ENCODE measurements around the gene PAX1. TPM values are rescaled to one million over a fixed set of nuclear protein-coding genes. Genes with fewer than 3 reads are reported as not detected.

Gene PAX1
- total and polyA plus RNA-seq, 2 of the 8 experiments (the other 6 are each of a cell fraction or from before 2014, with no cell fraction given), result not detected

- H3K9ac ChIP-seq (replicated peaks in 1 of 4; ENCODE audit: extremely low read depth in 1 of 4, low read depth in 3 of 4, low read length in 3 of 4), result no peak overlapping the region
- H3K14ac ChIP-seq (ENCODE audit: insufficient read length), result no peak overlapping the region
- H3K79me1 ChIP-seq (ENCODE audit: low read depth, low read length), result no peaks in the 10 kb centered on the region
- peaks cover 4% of the 10 kb centered on the region for H3K23me2 ChIP-seq (ENCODE audit: low read depth, low read length)
- no peak overlapping the region for H2BK15ac ChIP-seq (ENCODE audit: low read length)
- no peak overlapping the region for H2AFZ ChIP-seq (ENCODE audit: low read length)
- POLR2A ChIA-PET (ENCODE audit: partially characterized antibody), result interaction anchor here (0.8 kb wide), 1 partner anchor 8 kb away, joined by 3 read pairs; no protein-coding TSS in a partner anchor
- H3K56ac ChIP-seq (replicated peaks; ENCODE audit: insufficient read length, low read depth, low read length), result no peak overlapping the region
- no peak overlapping the region for H2BK120ac ChIP-seq (replicated peaks; ENCODE audit: low read depth, low read length)
- no peaks in the 10 kb centered on the region; a peak in 1 of 4 replicates for H3K9me3 ChIP-seq (ENCODE audit: insufficient read depth in 2 of 2, low read depth in 1 of 2, low read length in 1 of 2)
- DNase-seq (ENCODE audit: low read depth in 1 of 2, low spot score in 2 of 2), result no peak
- H2AK5ac ChIP-seq (ENCODE audit: low read depth, low read length), result no peak overlapping the region
- H3K18ac ChIP-seq (ENCODE audit: extremely low read depth, low read length), result peak overlapping the region; percentile 32; the same call in 1 of the 2 replicates
- no peak overlapping the region for H3K27ac ChIP-seq (ENCODE audit: low read depth, low read length)
- peaks cover 0 to 11% (median 0%) of the 10 kb centered on the region in 4 experiments; a peak in 1 of 8 replicates for H3K36me3 ChIP-seq (ENCODE audit: control insufficient read depth in 2 of 4, insufficient read depth in 4 of 4, low read length in 3 of 4)
- no peak overlapping the region for H2BK5ac ChIP-seq (ENCODE audit: low read depth, low read length)
- H3K4me2 ChIP-seq (ENCODE audit: insufficient read depth in 1 of 2, low read depth in 2 of 2, low read length in 2 of 2), result peak overlapping the region; percentile 5 to 44; a peak in 3 of 4 replicates
- H4K5ac ChIP-seq (ENCODE audit: insufficient read length, low read depth, low read length), result no peak overlapping the region
- H4K20me1 ChIP-seq (replicated peaks in 1 of 2; ENCODE audit: control insufficient read depth in 1 of 2, insufficient read depth in 2 of 2, low read length in 2 of 2), result peaks cover 32 to 56% of the 10 kb centered on the region in 2 experiments
- H3K27me3 ChIP-seq (replicated peaks in 1 of 4; ENCODE audit: control insufficient read depth in 3 of 4, extremely low read depth in 1 of 4, insufficient read depth in 3 of 4, low read length in 3 of 4), result peaks cover 93 to 100% (median 99%) of the 10 kb centered on the region in 4 experiments
- H4K8ac ChIP-seq (ENCODE audit: extremely low read depth, insufficient read depth, low read length), result peak overlapping the region; percentile 73
- H3K4me3 ChIP-seq (ENCODE audit: extremely low read depth in 1 of 4, insufficient read depth in 2 of 4, low read depth in 3 of 4, low read length in 4 of 4), result peak overlapping the region in 3 of 4 experiments; percentile 2 to 41 (median 14); a peak in 3 of 8 replicates
- FAIRE-seq, result no peak
- CTCF ChIA-PET (ENCODE audit: partially characterized antibody), result interaction anchor here (0.6 to 3.2 kb wide), 15 partner anchors 8 to 597 kb away, joined by 3 to 12 read pairs (median 3); no protein-coding TSS in a partner anchor
- peak overlapping the region; percentile 69 for H3K4ac ChIP-seq (replicated peaks; ENCODE audit: insufficient read length, low read depth, low read length)
- peak overlapping the region; percentile 75; the same call in 1 of the 2 replicates for H2BK12ac ChIP-seq (ENCODE audit: low read depth, low read length)
- H3K4me1 ChIP-seq (replicated peaks in 1 of 4; ENCODE audit: control insufficient read depth in 3 of 4, insufficient read depth in 4 of 4, low read length in 3 of 4), result peaks cover 0 to 32% (median 15%) of the 10 kb centered on the region in 4 experiments; a peak in 6 of 7 replicates
- WGBS, 2 experiments (ENCODE audit: extremely low coverage in 1 of 2, insufficient coverage in 1 of 2, insufficient read length in 1 of 2, insufficient replicate concordance in 2 of 2, low coverage in 1 of 2, low lambda C conversion rate in 2 of 2, missing lambda C conversion rate in 1 of 2), result 6% methylated on average over 69 of the region's 76 CpGs; no CpG with 5 or more reads in 1 of the 2 experiments
- no peaks in the 10 kb centered on the region for H3K79me2 ChIP-seq (ENCODE audit: control insufficient read depth in 1 of 2, insufficient read depth in 2 of 2, low read length in 2 of 2)
- no peak overlapping the region for H4K91ac ChIP-seq (replicated peaks; ENCODE audit: insufficient read length, low read length)
- H2BK20ac ChIP-seq (ENCODE audit: low read length), result no peak overlapping the region
- no peak overlapping the region for H3K23ac ChIP-seq (ENCODE audit: insufficient read length)
- TF ChIP-seq JUND (IDR thresholded peaks at IDR 0.05; ENCODE audit: low read length) (no peak), CBX8 (IDR thresholded peaks at IDR 0.05; ENCODE audit: borderline replicate concordance, low read depth, low read length) (peak; percentile 70; the same call in 1 of the 2 replicates), SIRT6 (IDR thresholded peaks at IDR 0.05; ENCODE audit: low read length) (no peak), HDAC2 (IDR thresholded peaks at IDR 0.05; ENCODE audit: borderline replicate concordance in 1 of 2, low read depth in 2 of 2, low read length in 2 of 2) (no peak), SP4 (IDR thresholded peaks at IDR 0.05; ENCODE audit: low read length) (no peak), CBX5 (IDR thresholded peaks at IDR 0.05; ENCODE audit: low read depth, low read length) (no peak), NRF1 (IDR thresholded peaks at IDR 0.05; ENCODE audit: low read depth, low read length) (no peak), RNF2 (IDR thresholded peaks at IDR 0.05; ENCODE audit: borderline replicate concordance, low read depth, low read length, missing control alignments, poor library complexity, severe bottlenecking) (peak; percentile 61), FOSL1 (IDR thresholded peaks at IDR 0.05; ENCODE audit: insufficient read depth, low read depth, low read length) (no peak), SP2 (IDR thresholded peaks at IDR 0.05; ENCODE audit: low read length) (no peak)
Measured at GRCh38 chr20:21706261-21707195, 1.1 kb downstream of the PAX1 start.
